ENCODE results near the gene USHBP1. TPM values are rescaled to one million over a fixed set of nuclear protein-coding genes. Genes with fewer than 3 reads are reported as not detected.

Gene USHBP1
- total and polyA plus RNA-seq, 2 of the 13 experiments (the other 11 are each of a cell fraction or from before 2014, with no cell fraction given) = 0.15 to 1.5 TPM

- no peak for TF ChIP-seq E2F1 (CRISPR knock-in tag; IDR thresholded peaks at IDR 0.05)
- no peak for TF ChIP-seq FOSL2 (CRISPR knock-in tag; IDR thresholded peaks at IDR 0.05)
- TF ChIP-seq ZNF768 (CRISPR knock-in tag; IDR thresholded peaks at IDR 0.05) = no peak
- TF ChIP-seq GATAD2A (CRISPR knock-in tag; IDR thresholded peaks at IDR 0.05) = peak; percentile 61
- TF ChIP-seq SKI (IDR thresholded peaks at IDR 0.05; ENCODE audit: partially characterized antibody) = no peak
- TF ChIP-seq ZNF792 (CRISPR knock-in tag; IDR thresholded peaks at IDR 0.05) = no peak
- TF ChIP-seq ZNF251 (CRISPR knock-in tag; IDR thresholded peaks at IDR 0.05) = no peak
- TF ChIP-seq ZNF138 (CRISPR knock-in tag; IDR thresholded peaks at IDR 0.05; ENCODE audit: low read depth) = no peak
- 0 out of 2 replicates have a peak, but pooled peaks have one; percentile 8 for TF ChIP-seq ZNF136 (CRISPR knock-in tag; IDR thresholded peaks at IDR 0.05; ENCODE audit: low read depth)
- TF ChIP-seq STAT5B (CRISPR knock-in tag; IDR thresholded peaks at IDR 0.05) = no peak
- TF ChIP-seq NFE2L1 (CRISPR knock-in tag; IDR thresholded peaks at IDR 0.05; ENCODE audit: borderline replicate concordance) = no peak
- TF ChIP-seq ZMAT5 (CRISPR knock-in tag; IDR thresholded peaks at IDR 0.05; ENCODE audit: borderline replicate concordance, low read depth) = no peak
- TF ChIP-seq ZNF510 (CRISPR knock-in tag; IDR thresholded peaks at IDR 0.05; ENCODE audit: low read depth) = no peak
- TF ChIP-seq ZNF10 (CRISPR knock-in tag; IDR thresholded peaks at IDR 0.05; ENCODE audit: borderline replicate concordance, low read depth) = no peak
- no peak for TF ChIP-seq ARHGAP35 (CRISPR knock-in tag; IDR thresholded peaks at IDR 0.05; ENCODE audit: borderline replicate concordance)
- TF ChIP-seq ZBTB20 (CRISPR knock-in tag; IDR thresholded peaks at IDR 0.05; ENCODE audit: borderline replicate concordance, low read depth) = no peak
- TF ChIP-seq ZNF350 (CRISPR knock-in tag; IDR thresholded peaks at IDR 0.05; ENCODE audit: borderline replicate concordance, low read depth) = 0 out of 2 replicates have a peak, but pooled peaks have one; percentile 58
- no peak for TF ChIP-seq ZNF724P (CRISPR knock-in tag; IDR thresholded peaks at IDR 0.05; ENCODE audit: borderline replicate concordance)
- TF ChIP-seq XRCC5 (optimal IDR thresholded peaks at IDR 0.05; ENCODE audit: low read length) = no peak
- TF ChIP-seq POLR2A (IDR thresholded peaks at IDR 0.05; ENCODE audit: insufficient read depth in 1 of 2, low read depth in 2 of 2, low read length in 2 of 2) = peak in 1 of 2 experiments; percentile 27; a peak in 1 of 4 replicates
- TF ChIP-seq NR2C2 (CRISPR knock-in tag; IDR thresholded peaks at IDR 0.05; ENCODE audit: borderline replicate concordance) = peak; percentile 94
- TF ChIP-seq ZNF496 (CRISPR knock-in tag; IDR thresholded peaks at IDR 0.05; ENCODE audit: insufficient replicate concordance) = no peak
- TF ChIP-seq ZBTB3 (CRISPR knock-in tag; IDR thresholded peaks at IDR 0.05; ENCODE audit: borderline replicate concordance, low read depth) = no peak
- peak; percentile 96; the same call in 1 of the 2 replicates for TF ChIP-seq RARA (CRISPR knock-in tag; IDR thresholded peaks at IDR 0.05)
- no peak for TF ChIP-seq RCOR2 (CRISPR knock-in tag; IDR thresholded peaks at IDR 0.05)
- 0 out of 2 replicates have a peak, but pooled peaks have one; percentile 25 for TF ChIP-seq ZMYM2 (CRISPR knock-in tag; IDR thresholded peaks at IDR 0.05)
- TF ChIP-seq ARID5B (CRISPR knock-in tag; IDR thresholded peaks at IDR 0.05) = peak; percentile 43; the same call in 1 of the 2 replicates
Observed at GRCh38 chr19:17240062-17240752, 24.3 kb downstream of the USHBP1 start (continued).

All from HepG2 (cell line).